WTC11 (cell line): ENCODE data around the gene LARP4B. TPM values are rescaled to one million over a fixed set of nuclear protein-coding genes. Genes with fewer than 3 reads are reported as not detected.

Source experiments
- ATAC-seq: fragments of 200-7000 bp; cut with Tn5 transposase; 2 replicates; pipeline ENCODE4 v1.10.0; 2021; ENCODE audit warnings: mild to moderate bottlenecking, moderate library complexity
- CTCF ChIA-PET: fragments of 300-600 bp; sonication (Branson Sonifier 250); formaldehyde crosslinking; loops from one replicate; lab custom pipeline; 2021; ENCODE audit warnings: antibody characterized with exemption; lab: Charles Lee
- POLR2A ChIA-PET: fragments of 350-600 bp; sonication (Branson Sonifier 250); formaldehyde crosslinking; loops from one replicate; lab custom pipeline; 2021; ENCODE audit warnings: antibody characterized with exemption; lab: Charles Lee
- DNase-seq: peaks from one replicate; pipeline ENCODE4 v3.0.0; 2021; ENCODE audit warnings: low spot score
- H3K27ac Mint-ChIP-seq: 2 replicates; pipeline ENCODE4 v1.8.0; 2021; ENCODE audit warnings: mixed read lengths
- H3K27me3 Mint-ChIP-seq: 2 replicates; pipeline ENCODE4 v1.8.0; 2021; ENCODE audit warnings: low read depth, mild to moderate bottlenecking, moderate library complexity, mixed read lengths
- H3K36me3 Mint-ChIP-seq: 2 replicates; pipeline ENCODE4 v1.8.0; 2021; ENCODE audit warnings: mixed read lengths
- H3K4me1 Mint-ChIP-seq: 2 replicates; pipeline ENCODE4 v1.8.0; 2022; ENCODE audit warnings: mixed read lengths
- H3K4me3 Mint-ChIP-seq: 2 replicates; pipeline ENCODE4 v1.8.0; 2021; ENCODE audit warnings: mild to moderate bottlenecking, moderate library complexity, mixed read lengths
- H3K9me3 Mint-ChIP-seq: 2 replicates; pipeline ENCODE4 v1.8.0; 2021; ENCODE audit warnings: mixed read lengths
- ATF6 ChIP-seq: sonication (generic); formaldehyde crosslinking; IDR thresholded peaks from 2 replicates; pipeline ENCODE4 v1.8.1; 2023; ENCODE audit warnings: mild to moderate bottlenecking, missing genetic modification reagents
- ELF4 ChIP-seq: sonication (generic); formaldehyde crosslinking; IDR thresholded peaks from 2 replicates; pipeline ENCODE4 v1.8.1; 2022; ENCODE audit warnings: low read depth, mild to moderate bottlenecking, moderate library complexity, missing genetic modification reagents
- EMX1 ChIP-seq: fragments of 250-450 bp; sonication (Bioruptor Pico); IDR thresholded peaks from 2 replicates; pipeline ENCODE4 v1.8.0; 2021; ENCODE audit warnings: mild to moderate bottlenecking
- IRF2 ChIP-seq: sonication (generic); formaldehyde crosslinking; IDR thresholded peaks from 2 replicates; pipeline ENCODE4 v1.8.0; 2022; ENCODE audit warnings: low read depth, missing genetic modification reagents, borderline replicate concordance
- JAZF1 ChIP-seq: fragments of 250-450 bp; sonication (Bioruptor Pico); IDR thresholded peaks from 2 replicates; pipeline ENCODE4 v1.9.0; 2021; ENCODE audit warnings: moderate library complexity, mild to moderate bottlenecking, inconsistent platforms
- KAT7 ChIP-seq: sonication (generic); formaldehyde crosslinking; IDR thresholded peaks from 2 replicates; pipeline ENCODE4 v1.8.1; 2023; ENCODE audit warnings: missing genetic modification reagents, mild to moderate bottlenecking, borderline replicate concordance
- MLX ChIP-seq: sonication (generic); formaldehyde crosslinking; IDR thresholded peaks from 2 replicates; pipeline ENCODE4 v1.8.1; 2023; ENCODE audit warnings: mild to moderate bottlenecking, missing genetic modification reagents, moderate library complexity
- NFATC4 ChIP-seq: fragments of 250-450 bp; sonication (Bioruptor Pico); IDR thresholded peaks from 2 replicates; pipeline ENCODE4 v1.9.0; 2021; ENCODE audit warnings: mild to moderate bottlenecking
- OVOL2 ChIP-seq: fragments of 250-450 bp; sonication (Bioruptor Pico); IDR thresholded peaks from 2 replicates; pipeline ENCODE4 v1.9.0; 2021; ENCODE audit warnings: mild to moderate bottlenecking, borderline replicate concordance
- PREB ChIP-seq: sonication (generic); formaldehyde crosslinking; IDR thresholded peaks from 2 replicates; pipeline ENCODE4 v1.8.1; 2022; ENCODE audit warnings: mild to moderate bottlenecking, missing genetic modification reagents, moderate library complexity, borderline replicate concordance
- PRRX2 ChIP-seq: fragments of 250-450 bp; sonication (Bioruptor Pico); IDR thresholded peaks from 2 replicates; pipeline ENCODE4 v1.8.0; 2021; ENCODE audit warnings: mild to moderate bottlenecking
- RELA ChIP-seq: sonication (generic); formaldehyde crosslinking; IDR thresholded peaks from 2 replicates; pipeline ENCODE4 v1.8.1; 2022; ENCODE audit warnings: missing genetic modification reagents, mild to moderate bottlenecking, borderline replicate concordance
- SP1 ChIP-seq: sonication (generic); formaldehyde crosslinking; conservative IDR thresholded peaks from 2 replicates; pipeline ENCODE4 v1.8.1; 2022; ENCODE audit warnings: missing genetic modification reagents
- TEAD4 ChIP-seq: sonication (generic); formaldehyde crosslinking; IDR thresholded peaks from 2 replicates; pipeline ENCODE4 v1.8.0; 2022; ENCODE audit warnings: mild to moderate bottlenecking, missing genetic modification reagents
- TP53 ChIP-seq: sonication (generic); formaldehyde crosslinking; IDR thresholded peaks from 2 replicates; pipeline ENCODE4 v1.8.1; 2023; ENCODE audit warnings: mild to moderate bottlenecking, missing genetic modification reagents
- ZBTB21 ChIP-seq: sonication (generic); formaldehyde crosslinking; IDR thresholded peaks from 2 replicates; pipeline ENCODE4 v1.8.1; 2023; ENCODE audit warnings: mild to moderate bottlenecking, missing genetic modification reagents, borderline replicate concordance
- ZBTB43 ChIP-seq: sonication (generic); formaldehyde crosslinking; IDR thresholded peaks from 2 replicates; pipeline ENCODE4 v1.8.1; 2023; ENCODE audit warnings: mild to moderate bottlenecking, missing genetic modification reagents
- ZNF425 ChIP-seq: fragments of 250-450 bp; sonication (Bioruptor Pico); conservative IDR thresholded peaks from 2 replicates; pipeline ENCODE4 v1.9.0; 2021; ENCODE audit warnings: mild to moderate bottlenecking
- ZSCAN18 ChIP-seq: fragments of 250-450 bp; sonication (Bioruptor Pico); IDR thresholded peaks from 2 replicates; pipeline ENCODE4 v2.1.2; 2022; ENCODE audit warnings: mild to moderate bottlenecking, moderate library complexity
- total RNA-seq: library from RNA; stranded (reverse); gene quantifications from 3 replicates; pipeline ENCODE4 v1.2.3, GENCODE V29; 2021

Gene LARP4B
- total RNA-seq, 1 experiment from 2014 or later, result 87.1 TPM

GRCh38 chr10:836782-837181 lies 94.7 kb downstream of the LARP4B start:
- no peak for DNase-seq
- Mint-ChIP-seq H3K4me1 (no peaks in the 10 kb centered on the region), H3K27me3 (no peaks in the 10 kb centered on the region), H3K9me3 (no peaks in the 10 kb centered on the region), H3K27ac (no peak overlapping the region), H3K4me3 (no peak overlapping the region), H3K36me3 (peaks cover 45% of the 10 kb centered on the region)
- CTCF ChIA-PET, result no interaction called here
- POLR2A ChIA-PET, result no interaction called here
- ATAC-seq, result no peak
- TF ChIP-seq JAZF1 (CRISPR knock-in tag) (no peak), NFATC4 (CRISPR knock-in tag) (no peak), MLX (CRISPR knock-in tag) (no peak), ATF6 (no peak), OVOL2 (CRISPR knock-in tag) (no peak), TEAD4 (CRISPR knock-in tag) (no peak)

- no peaks in the 10 kb centered on the region for H3K4me1 Mint-ChIP-seq
- H3K9me3 Mint-ChIP-seq, result no peaks in the 10 kb centered on the region
- ATAC-seq, result no peak
- H3K36me3 Mint-ChIP-seq, result peaks cover 36% of the 10 kb centered on the region
- H3K27ac Mint-ChIP-seq, result no peak overlapping the region
- CTCF ChIA-PET, result interaction anchor here (0.7 kb wide), 2 partner anchors 9 to 17 kb away, joined by 3 read pairs; no protein-coding TSS in a partner anchor
- DNase-seq, result no peak
- POLR2A ChIA-PET, result no interaction called here
- H3K4me3 Mint-ChIP-seq, result no peak overlapping the region
- H3K27me3 Mint-ChIP-seq, result no peaks in the 10 kb centered on the region
- TF ChIP-seq TP53 (CRISPR knock-in tag), result no peak
- TF ChIP-seq IRF2 (CRISPR knock-in tag), result no peak
- no peak for TF ChIP-seq ZNF425 (CRISPR knock-in tag)
- TF ChIP-seq RELA (CRISPR knock-in tag), result no peak
- TF ChIP-seq EMX1 (CRISPR knock-in tag), result no peak
- no peak for TF ChIP-seq KAT7 (CRISPR knock-in tag)
- no peak for TF ChIP-seq ZSCAN18
Observed at GRCh38 chr10:834493-834892, 97.0 kb downstream of the LARP4B start.

- CTCF ChIA-PET, result no interaction called here
- POLR2A ChIA-PET, result no interaction called here
- H3K4me3 Mint-ChIP-seq, result no peak overlapping the region
- H3K27ac Mint-ChIP-seq, result no peak overlapping the region
- ATAC-seq (no peak), DNase-seq (no peak)
- peaks cover 51% of the 10 kb centered on the region for H3K36me3 Mint-ChIP-seq
- H3K9me3 Mint-ChIP-seq, result no peaks in the 10 kb centered on the region
- H3K4me1 Mint-ChIP-seq, result no peaks in the 10 kb centered on the region
- TF ChIP-seq ZBTB43 (CRISPR knock-in tag) (no peak), SP1 (CRISPR knock-in tag) (no peak), ZBTB21 (CRISPR knock-in tag) (no peak), ELF4 (CRISPR knock-in tag) (no peak), KAT7 (CRISPR knock-in tag) (no peak), PRRX2 (CRISPR knock-in tag) (no peak), PREB (CRISPR knock-in tag) (no peak)
- H3K27me3 Mint-ChIP-seq, result no peaks in the 10 kb centered on the region
Observed at GRCh38 chr10:829241-829640, 102.3 kb downstream of the LARP4B start.
